ENCODE results near the gene EMX1. TPM values are rescaled to one million over a fixed set of nuclear protein-coding genes. Genes with fewer than 3 reads are reported as not detected.

EMX1 gene
- total RNA-seq, 1 donor from 2014 or later = not detected

- no peaks in the 10 kb centered on the region for H3K27me3 Mint-ChIP-seq (ENCODE audit: unreplicated experiment)
- H3K4me3 Mint-ChIP-seq (ENCODE audit: unreplicated experiment) = no peak overlapping the region
- H3K36me3 Mint-ChIP-seq (ENCODE audit: unreplicated experiment) = peaks cover 10% of the 10 kb centered on the region
- H3K4me1 Mint-ChIP-seq (ENCODE audit: unreplicated experiment) = peaks cover 16% of the 10 kb centered on the region
- TF ChIP-seq, protein P1, sequence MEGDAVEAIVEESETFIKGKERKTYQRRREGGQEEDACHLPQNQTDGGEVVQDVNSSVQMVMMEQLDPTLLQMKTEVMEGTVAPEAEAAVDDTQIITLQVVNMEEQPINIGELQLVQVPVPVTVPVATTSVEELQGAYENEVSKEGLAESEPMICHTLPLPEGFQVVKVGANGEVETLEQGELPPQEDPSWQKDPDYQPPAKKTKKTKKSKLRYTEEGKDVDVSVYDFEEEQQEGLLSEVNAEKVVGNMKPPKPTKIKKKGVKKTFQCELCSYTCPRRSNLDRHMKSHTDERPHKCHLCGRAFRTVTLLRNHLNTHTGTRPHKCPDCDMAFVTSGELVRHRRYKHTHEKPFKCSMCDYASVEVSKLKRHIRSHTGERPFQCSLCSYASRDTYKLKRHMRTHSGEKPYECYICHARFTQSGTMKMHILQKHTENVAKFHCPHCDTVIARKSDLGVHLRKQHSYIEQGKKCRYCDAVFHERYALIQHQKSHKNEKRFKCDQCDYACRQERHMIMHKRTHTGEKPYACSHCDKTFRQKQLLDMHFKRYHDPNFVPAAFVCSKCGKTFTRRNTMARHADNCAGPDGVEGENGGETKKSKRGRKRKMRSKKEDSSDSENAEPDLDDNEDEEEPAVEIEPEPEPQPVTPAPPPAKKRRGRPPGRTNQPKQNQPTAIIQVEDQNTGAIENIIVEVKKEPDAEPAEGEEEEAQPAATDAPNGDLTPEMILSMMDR (IDR thresholded peaks at IDR 0.05) = no peak
- no peak for DNase-seq (ENCODE audit: extremely low spot score, unreplicated experiment)
- H3K27ac Mint-ChIP-seq (ENCODE audit: unreplicated experiment) = no peak overlapping the region
- H3K9me3 Mint-ChIP-seq (ENCODE audit: unreplicated experiment) = no peaks in the 10 kb centered on the region
Observed at GRCh38 chr2:72945450-72946019, 28.2 kb downstream of the EMX1 start.

DNA sequence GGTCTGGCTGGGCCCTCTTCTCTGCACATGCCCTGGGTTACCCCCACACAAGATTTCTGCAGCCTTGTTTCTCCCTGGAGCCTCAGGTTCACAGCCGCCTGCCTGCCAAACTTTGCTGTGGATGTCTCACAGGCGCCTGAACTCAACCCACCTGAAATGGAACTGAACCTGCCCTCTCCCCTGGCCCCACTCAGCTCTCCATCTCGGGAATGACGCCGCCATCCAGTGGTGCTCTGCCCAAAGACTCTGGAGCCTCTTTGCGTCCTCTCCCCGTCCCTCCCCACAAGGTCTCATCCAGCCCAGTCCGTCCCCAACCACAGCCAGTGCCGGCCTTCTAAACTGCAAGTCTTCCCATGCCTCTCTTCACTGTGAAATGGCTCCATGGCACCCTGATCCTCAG, 29.1 kb downstream of the EMX1 start:
- Mint-ChIP-seq H3K9me3 (ENCODE audit: unreplicated experiment) (no peaks in the 10 kb centered on the region), H3K27ac (ENCODE audit: unreplicated experiment) (no peak overlapping the region), H3K36me3 (ENCODE audit: unreplicated experiment) (peaks cover 10% of the 10 kb centered on the region), H3K27me3 (ENCODE audit: unreplicated experiment) (no peaks in the 10 kb centered on the region), H3K4me3 (ENCODE audit: unreplicated experiment) (no peak overlapping the region), H3K4me1 (ENCODE audit: unreplicated experiment) (peaks cover 7% of the 10 kb centered on the region)
- DNase-seq (ENCODE audit: extremely low spot score, unreplicated experiment) = no peak
- TF ChIP-seq, protein P1 (IDR thresholded peaks at IDR 0.05) = no peak

DNA sequence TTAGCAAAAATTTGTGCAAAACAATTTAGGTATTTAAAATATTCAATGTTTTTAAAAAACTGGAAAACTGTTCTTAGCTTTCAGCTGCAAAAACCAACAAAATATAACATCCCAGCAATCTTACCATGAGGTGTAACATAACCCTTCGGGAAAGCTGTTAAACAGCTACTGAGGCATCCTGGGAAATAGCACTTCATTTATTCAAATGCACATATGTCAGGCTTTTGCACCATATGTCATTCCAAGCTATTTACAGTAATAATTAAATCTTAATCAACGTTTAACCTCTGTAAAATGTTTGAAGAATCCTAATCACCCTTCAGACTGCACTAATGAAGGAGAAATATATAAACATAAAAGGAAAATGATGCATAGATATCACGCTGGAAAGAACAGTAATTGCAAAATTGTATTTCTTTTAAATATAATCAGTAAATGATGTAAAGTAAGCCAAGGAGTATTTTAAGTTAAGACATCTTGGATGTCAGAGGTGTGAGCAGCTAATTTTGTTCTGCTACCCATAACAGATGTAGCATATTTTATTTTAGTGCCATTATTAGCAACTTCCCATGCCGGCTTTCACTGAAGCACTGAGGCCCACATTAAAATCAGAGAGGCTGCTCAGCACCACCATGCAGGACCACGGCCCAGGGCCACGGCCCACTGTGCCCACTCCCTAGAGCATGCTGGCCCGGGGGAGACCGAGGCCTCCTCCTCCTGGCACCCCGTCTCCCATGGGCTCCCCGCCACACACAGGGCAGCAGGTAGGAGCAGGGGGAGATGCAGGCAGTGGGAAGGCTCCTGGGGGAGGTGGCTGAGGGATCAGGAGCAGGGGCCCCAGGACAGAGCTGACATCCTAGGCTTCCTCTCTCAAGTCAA, 30.9 kb downstream of the EMX1 start:
- no peaks in the 10 kb centered on the region for H3K9me3 Mint-ChIP-seq (ENCODE audit: unreplicated experiment)
- no peak for DNase-seq (ENCODE audit: extremely low spot score, unreplicated experiment)

GRCh38 chr2:72949045-72949444, 31.7 kb downstream of the EMX1 start:
- H3K36me3 Mint-ChIP-seq (ENCODE audit: unreplicated experiment) = peaks cover 10% of the 10 kb centered on the region
- H3K4me3 Mint-ChIP-seq (ENCODE audit: unreplicated experiment) = no peak overlapping the region
- no peaks in the 10 kb centered on the region for H3K27me3 Mint-ChIP-seq (ENCODE audit: unreplicated experiment)
- no peak for DNase-seq (ENCODE audit: extremely low spot score, unreplicated experiment)
- no peak overlapping the region for H3K27ac Mint-ChIP-seq (ENCODE audit: unreplicated experiment)
- H3K9me3 Mint-ChIP-seq (ENCODE audit: unreplicated experiment) = no peaks in the 10 kb centered on the region
- H3K4me1 Mint-ChIP-seq (ENCODE audit: unreplicated experiment) = no peaks in the 10 kb centered on the region
- TF ChIP-seq, protein P1 (IDR thresholded peaks at IDR 0.05) = no peak

More for the DNA sequence above, 30.9 kb downstream of the EMX1 start:
- H3K36me3 Mint-ChIP-seq (ENCODE audit: unreplicated experiment) = peaks cover 10% of the 10 kb centered on the region
- TF ChIP-seq, protein P1 (IDR thresholded peaks at IDR 0.05) = no peak
- no peak overlapping the region for H3K4me3 Mint-ChIP-seq (ENCODE audit: unreplicated experiment)
- no peaks in the 10 kb centered on the region for H3K4me1 Mint-ChIP-seq (ENCODE audit: unreplicated experiment)
- H3K27me3 Mint-ChIP-seq (ENCODE audit: unreplicated experiment) = no peaks in the 10 kb centered on the region
- H3K27ac Mint-ChIP-seq (ENCODE audit: unreplicated experiment) = no peak overlapping the region

DNA sequence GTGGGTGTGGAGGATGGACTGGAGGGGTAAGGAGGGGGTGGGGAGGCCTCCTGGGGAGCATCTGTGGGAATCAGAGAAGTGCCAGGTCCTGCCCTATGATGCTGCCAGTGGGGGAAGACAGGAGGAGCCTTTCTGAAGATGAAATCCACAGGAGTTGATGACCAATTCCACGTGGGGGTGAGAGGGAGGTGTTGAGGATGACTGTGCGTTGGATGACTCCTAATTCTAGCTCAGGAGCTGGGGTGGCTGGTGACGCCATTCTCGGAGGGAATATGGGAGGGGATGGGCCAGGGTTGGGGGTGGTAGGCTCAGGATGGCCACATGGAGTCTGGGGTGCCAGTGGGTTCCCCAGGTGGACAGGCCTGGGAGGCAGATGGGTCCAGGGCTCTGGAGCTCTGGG, 32.3 kb downstream of the EMX1 start:
- no peaks in the 10 kb centered on the region for H3K9me3 Mint-ChIP-seq (ENCODE audit: unreplicated experiment)
- H3K4me1 Mint-ChIP-seq (ENCODE audit: unreplicated experiment) = no peaks in the 10 kb centered on the region
- TF ChIP-seq, protein P1 (IDR thresholded peaks at IDR 0.05) = no peak
- H3K27ac Mint-ChIP-seq (ENCODE audit: unreplicated experiment) = no peak overlapping the region
- H3K36me3 Mint-ChIP-seq (ENCODE audit: unreplicated experiment) = peaks cover 8% of the 10 kb centered on the region
- no peak overlapping the region for H3K4me3 Mint-ChIP-seq (ENCODE audit: unreplicated experiment)
- no peak for DNase-seq (ENCODE audit: extremely low spot score, unreplicated experiment)
- H3K27me3 Mint-ChIP-seq (ENCODE audit: unreplicated experiment) = no peaks in the 10 kb centered on the region
